Measurements from ENCODE around the gene ARHGEF16. TPM values are rescaled to one million over a fixed set of nuclear protein-coding genes. Genes with fewer than 3 reads are reported as not detected.

The ARHGEF16 gene
- 10 to 100 TPM; 11.9 to 28.9 (median 13.4) TPM for total RNA-seq

DNA sequence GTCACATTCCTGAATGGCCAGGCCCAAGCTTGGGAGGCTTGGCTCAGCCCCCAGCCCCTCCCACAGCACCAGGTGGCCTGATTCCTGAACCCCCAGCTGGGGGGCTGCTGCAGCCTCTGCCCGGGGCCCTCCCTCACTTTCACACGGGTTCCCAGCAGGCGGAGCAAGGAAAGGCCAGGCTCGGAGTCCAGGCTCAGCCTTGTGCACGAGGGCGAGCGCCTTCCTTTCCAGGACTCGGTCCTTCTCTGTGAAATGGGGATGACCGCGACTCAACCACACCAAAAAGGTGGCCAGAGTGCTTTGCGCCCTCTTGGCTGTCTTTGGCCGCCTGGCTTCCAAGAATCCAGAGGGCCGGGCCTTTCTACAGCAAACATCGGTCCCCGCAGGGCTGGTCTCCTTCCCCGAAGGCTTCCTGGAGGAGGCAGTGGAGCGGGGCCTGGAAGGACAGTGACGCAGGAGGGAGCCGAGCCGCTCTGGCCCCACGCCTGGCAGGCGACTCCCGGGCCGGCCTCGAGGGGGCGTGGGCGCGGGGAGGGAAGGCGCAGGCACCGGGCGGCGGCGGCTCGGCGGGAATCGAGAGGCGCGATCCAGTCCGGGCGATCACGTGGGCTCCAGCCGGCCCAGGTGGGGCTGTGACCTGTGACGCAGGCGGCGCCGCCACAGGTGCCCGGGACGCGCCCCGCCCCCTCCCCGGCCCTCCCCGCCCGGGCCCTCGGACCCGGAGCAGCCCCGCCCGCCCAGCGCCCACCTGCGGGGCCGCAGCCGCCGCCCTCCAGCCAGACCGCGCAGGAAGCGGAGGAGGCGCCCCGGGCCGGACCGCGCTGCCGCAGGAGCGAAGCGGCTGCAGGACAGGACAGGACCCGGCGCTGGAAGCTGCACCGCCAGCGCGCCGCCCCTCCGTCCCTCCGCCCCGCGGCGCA, at the start of gene ARHGEF16:
Gene ARHGEF16 (plus strand): TSS at position 775 of the 920 bp plus-strand sequence. CDS start 8,420 bp downstream, outside the sequence.
- H3K27me3 ChIP-seq, result peaks cover 0 to 12% (median 0%) of the 10 kb centered on the region in 4 donors
- H3K27ac ChIP-seq, result peak within 1 kb of the TSS; percentile 59 to 82 (median 73)
- no peaks in the 10 kb centered on the region for H3K36me3 ChIP-seq
- WGBS, 2 donors, result 30% methylated on average over 13 of the region's 84 CpGs; no CpG with 5 or more reads in 1 of the 2 donors
- peak; percentile 73 to 81 for ATAC-seq (ENCODE audit: low FRiP score in 2 of 2)
- peak within 1 kb of the TSS; percentile 51 to 86 (median 78) for H3K4me3 ChIP-seq
- H3K9me3 ChIP-seq, result no peaks in the 10 kb centered on the region
- peaks cover 22 to 36% (median 29%) of the 10 kb centered on the region in 4 donors for H3K4me1 ChIP-seq
- DNase-seq, result peak; percentile 91 to 96
- TF ChIP-seq, protein P1, sequence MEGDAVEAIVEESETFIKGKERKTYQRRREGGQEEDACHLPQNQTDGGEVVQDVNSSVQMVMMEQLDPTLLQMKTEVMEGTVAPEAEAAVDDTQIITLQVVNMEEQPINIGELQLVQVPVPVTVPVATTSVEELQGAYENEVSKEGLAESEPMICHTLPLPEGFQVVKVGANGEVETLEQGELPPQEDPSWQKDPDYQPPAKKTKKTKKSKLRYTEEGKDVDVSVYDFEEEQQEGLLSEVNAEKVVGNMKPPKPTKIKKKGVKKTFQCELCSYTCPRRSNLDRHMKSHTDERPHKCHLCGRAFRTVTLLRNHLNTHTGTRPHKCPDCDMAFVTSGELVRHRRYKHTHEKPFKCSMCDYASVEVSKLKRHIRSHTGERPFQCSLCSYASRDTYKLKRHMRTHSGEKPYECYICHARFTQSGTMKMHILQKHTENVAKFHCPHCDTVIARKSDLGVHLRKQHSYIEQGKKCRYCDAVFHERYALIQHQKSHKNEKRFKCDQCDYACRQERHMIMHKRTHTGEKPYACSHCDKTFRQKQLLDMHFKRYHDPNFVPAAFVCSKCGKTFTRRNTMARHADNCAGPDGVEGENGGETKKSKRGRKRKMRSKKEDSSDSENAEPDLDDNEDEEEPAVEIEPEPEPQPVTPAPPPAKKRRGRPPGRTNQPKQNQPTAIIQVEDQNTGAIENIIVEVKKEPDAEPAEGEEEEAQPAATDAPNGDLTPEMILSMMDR (IDR thresholded peaks at IDR 0.05), result peak; percentile 46 to 74 (median 66)
- TF ChIP-seq EP300 (IDR thresholded peaks at IDR 0.05) (no peak), POLR2AphosphoS5 (IDR thresholded peaks at IDR 0.05) (no peak), POLR2A (IDR thresholded peaks at IDR 0.05) (no peak)

DNA sequence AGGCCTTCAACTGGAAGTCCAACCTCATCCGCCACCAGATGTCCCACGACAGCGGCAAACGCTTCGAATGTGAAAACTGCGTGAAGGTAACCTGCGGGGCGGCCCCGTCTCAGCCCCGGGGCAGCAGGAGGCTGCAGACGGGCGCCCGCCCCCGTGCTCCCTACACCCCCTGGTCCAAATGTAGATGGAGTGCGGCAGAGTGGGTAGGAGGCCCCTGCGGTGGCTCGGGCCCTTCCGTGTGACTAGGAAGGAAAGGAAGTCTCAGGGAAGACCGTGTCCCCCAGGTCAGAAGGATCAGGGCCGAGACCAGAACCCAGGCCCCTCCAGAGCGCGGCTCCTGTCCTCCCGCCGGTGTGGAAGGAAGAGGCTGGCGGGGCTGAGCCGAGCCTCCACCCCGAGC, 49.7 kb upstream of the ARHGEF16 start:
- DNase-seq (peak in 1 of 2 donors; percentile 71), ATAC-seq (ENCODE audit: low FRiP score in 2 of 2) (no peak)
- TF ChIP-seq EP300 (IDR thresholded peaks at IDR 0.05) (no peak), POLR2AphosphoS5 (IDR thresholded peaks at IDR 0.05) (no peak), POLR2A (IDR thresholded peaks at IDR 0.05) (no peak)
- TF ChIP-seq, protein P1 (IDR thresholded peaks at IDR 0.05), result no peak
- H3K4me1 ChIP-seq, result peaks cover 0 to 10% (median 5%) of the 10 kb centered on the region in 4 donors
- WGBS, 2 donors, result 90 to 96% methylated on average over 16 to 24 of the region's 27 CpGs
- H3K27ac ChIP-seq, result no peak overlapping the region
- H3K4me3 ChIP-seq, result no peak overlapping the region
- H3K36me3 ChIP-seq, result peaks cover 0 to 3% (median 0%) of the 10 kb centered on the region in 4 donors
- H3K27me3 ChIP-seq, result no peaks in the 10 kb centered on the region
- H3K9me3 ChIP-seq, result no peaks in the 10 kb centered on the region

DNA sequence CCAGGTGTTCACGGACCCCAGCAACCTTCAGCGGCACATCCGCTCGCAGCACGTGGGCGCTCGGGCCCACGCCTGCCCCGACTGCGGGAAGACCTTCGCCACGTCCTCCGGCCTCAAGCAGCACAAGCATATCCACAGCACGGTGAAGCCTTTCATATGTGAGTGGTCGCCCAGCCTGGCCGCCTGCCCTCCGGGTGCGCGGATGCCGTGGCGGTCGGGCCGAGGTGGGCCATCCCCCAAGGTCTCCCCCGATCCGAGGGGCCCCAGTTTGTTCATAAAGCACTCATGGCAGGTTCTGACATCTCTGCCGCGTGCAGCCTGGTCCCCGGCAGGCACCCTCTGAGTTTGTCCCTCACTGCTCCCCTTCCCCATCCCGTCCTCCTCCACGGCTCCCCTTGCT, 49.0 kb upstream of the ARHGEF16 start:
- ATAC-seq (ENCODE audit: low FRiP score in 2 of 2) (no peak), DNase-seq (peak in 1 of 2 donors; percentile 77)
- Histone ChIP-seq H3K27me3 (no peaks in the 10 kb centered on the region), H3K9me3 (no peaks in the 10 kb centered on the region), H3K4me1 (peaks cover 0 to 10% (median 5%) of the 10 kb centered on the region in 4 donors), H3K4me3 (no peak overlapping the region), H3K27ac (no peak overlapping the region), H3K36me3 (peaks cover 0 to 3% (median 0%) of the 10 kb centered on the region in 4 donors)
- TF ChIP-seq, protein P1 (IDR thresholded peaks at IDR 0.05), result no peak
- no peak for TF ChIP-seq EP300 (IDR thresholded peaks at IDR 0.05)
- no peak for TF ChIP-seq POLR2A (IDR thresholded peaks at IDR 0.05)
- no peak for TF ChIP-seq POLR2AphosphoS5 (IDR thresholded peaks at IDR 0.05)
- 89 to 94% methylated on average over 22 to 27 of the region's 30 CpGs for WGBS, 2 donors

DNA sequence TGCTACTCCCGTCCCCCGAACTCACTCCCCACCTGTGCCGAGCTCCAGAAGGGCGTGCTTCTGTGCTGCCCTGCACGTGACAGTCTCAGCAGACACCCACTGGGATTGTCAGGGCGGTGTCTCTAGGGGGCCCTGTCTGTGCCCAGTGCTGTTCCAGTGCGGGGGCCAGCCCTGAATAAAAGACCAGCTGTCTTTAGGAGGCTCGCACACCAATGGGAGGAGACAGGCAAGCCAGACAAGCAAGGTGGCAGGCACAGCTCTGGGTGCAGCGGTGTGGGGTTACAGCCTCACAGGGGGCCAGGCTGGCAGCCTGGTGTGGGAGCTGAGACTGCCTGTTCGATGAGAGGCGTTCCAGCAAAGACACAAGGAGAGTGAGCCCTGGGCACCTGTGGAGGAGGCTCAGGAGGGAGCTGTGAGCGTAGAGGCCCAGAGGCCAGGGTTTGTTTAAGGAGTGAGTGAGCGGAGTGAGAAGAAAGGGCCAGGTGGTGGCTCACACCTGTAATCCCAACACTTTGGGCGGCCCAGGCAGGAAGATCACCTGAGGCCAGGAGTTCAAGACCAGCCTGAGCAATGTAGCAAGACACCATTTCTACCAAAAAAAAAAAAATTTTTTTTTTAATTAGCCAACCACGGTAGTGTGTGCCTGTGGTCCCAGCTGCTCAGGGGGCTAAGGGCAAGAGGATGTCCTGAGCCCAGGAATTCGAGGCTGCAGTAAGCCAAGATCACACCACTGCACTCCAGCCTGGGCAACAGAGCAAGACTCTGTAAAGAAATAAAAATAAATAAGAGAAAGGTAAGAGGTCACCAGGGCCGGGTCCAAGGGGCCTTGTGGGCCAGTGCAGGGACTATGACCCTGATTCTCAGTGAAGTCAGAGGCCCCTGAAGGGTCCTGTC, 48.2 kb upstream of the ARHGEF16 start:
- ATAC-seq (ENCODE audit: low FRiP score in 2 of 2) (no peak), DNase-seq (peak in 1 of 2 donors; percentile 45)
- 83 to 89% methylated on average over 11 to 17 of the region's 17 CpGs for WGBS, 2 donors
- TF ChIP-seq EP300 (IDR thresholded peaks at IDR 0.05), result no peak
- no peak for TF ChIP-seq POLR2A (IDR thresholded peaks at IDR 0.05)
- TF ChIP-seq POLR2AphosphoS5 (IDR thresholded peaks at IDR 0.05), result no peak
- TF ChIP-seq, protein P1 (IDR thresholded peaks at IDR 0.05), result no peak
- no peak overlapping the region for H3K27ac ChIP-seq
- H3K9me3 ChIP-seq, result no peaks in the 10 kb centered on the region
- peaks cover 0 to 3% (median 0%) of the 10 kb centered on the region in 4 donors for H3K36me3 ChIP-seq
- H3K4me1 ChIP-seq, result peaks cover 0 to 10% (median 5%) of the 10 kb centered on the region in 4 donors
- no peak overlapping the region for H3K4me3 ChIP-seq
- no peaks in the 10 kb centered on the region for H3K27me3 ChIP-seq
